ENCODE measurements around the gene ALOX12B.

ALOX12B gene

DNA sequence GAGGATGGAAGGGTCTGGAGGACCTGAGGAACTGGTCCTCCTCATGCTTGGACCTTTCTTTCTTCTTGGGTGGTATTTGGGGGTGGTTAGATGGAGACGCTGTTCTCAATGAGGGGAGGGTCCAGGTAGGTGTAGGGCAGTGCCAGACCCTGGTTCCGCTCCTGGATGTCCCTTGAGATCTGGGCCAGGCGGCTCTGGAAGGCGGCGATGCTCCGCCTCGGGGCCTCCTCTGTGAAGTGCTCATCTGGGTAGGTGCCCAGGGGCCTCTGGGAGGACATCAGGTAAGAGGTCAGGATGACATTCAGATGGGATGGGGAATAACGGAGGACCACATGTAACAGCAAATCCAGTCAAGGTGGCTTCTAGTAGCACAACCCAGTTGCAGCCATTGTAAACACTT, 9.0 kb upstream of the ALOX12B start:
- Histone ChIP-seq H3K23ac (ENCODE audit: low read length) (no peak overlapping the region), H2BK5ac (ENCODE audit: low read length) (no peak overlapping the region), H4K8ac (ENCODE audit: low read depth, low read length) (no peak overlapping the region), H2BK15ac (replicated peaks; ENCODE audit: low read depth) (no peak overlapping the region), H3K79me1 (ENCODE audit: low read length) (no peaks in the 10 kb centered on the region), H3K36me3 (ENCODE audit: control insufficient read depth, insufficient read depth, low read length) (no peaks in the 10 kb centered on the region), H2BK120ac (ENCODE audit: low read depth, low read length) (no peak overlapping the region), H2AK5ac (ENCODE audit: low read length) (no peak overlapping the region), H3K79me2 (ENCODE audit: control insufficient read depth, insufficient read depth, low read length) (no peaks in the 10 kb centered on the region), H4K5ac (ENCODE audit: low read length) (no peak overlapping the region), H3K4ac (ENCODE audit: low read depth, low read length) (no peak overlapping the region), H3K27me3 (ENCODE audit: insufficient read depth, low read length, poor library complexity) (no peaks in the 10 kb centered on the region), H3K56ac (ENCODE audit: low read length) (no peak overlapping the region), H3K9ac (ENCODE audit: low read length) (no peak overlapping the region), H3K4me2 (ENCODE audit: low read length) (no peak overlapping the region), H3K4me1 (ENCODE audit: control insufficient read depth, low read depth, low read length) (no peaks in the 10 kb centered on the region), H3K27ac (ENCODE audit: low read depth, low read length) (no peak overlapping the region), H3K18ac (ENCODE audit: low read length) (no peak overlapping the region), H3K4me3 (ENCODE audit: low read length) (no peak overlapping the region)
- no peak for DNase-seq
- WGBS (ENCODE audit: extremely low coverage, insufficient coverage, low lambda C conversion rate), result no CpG with 5 or more reads among the region's 8 CpGs

DNA sequence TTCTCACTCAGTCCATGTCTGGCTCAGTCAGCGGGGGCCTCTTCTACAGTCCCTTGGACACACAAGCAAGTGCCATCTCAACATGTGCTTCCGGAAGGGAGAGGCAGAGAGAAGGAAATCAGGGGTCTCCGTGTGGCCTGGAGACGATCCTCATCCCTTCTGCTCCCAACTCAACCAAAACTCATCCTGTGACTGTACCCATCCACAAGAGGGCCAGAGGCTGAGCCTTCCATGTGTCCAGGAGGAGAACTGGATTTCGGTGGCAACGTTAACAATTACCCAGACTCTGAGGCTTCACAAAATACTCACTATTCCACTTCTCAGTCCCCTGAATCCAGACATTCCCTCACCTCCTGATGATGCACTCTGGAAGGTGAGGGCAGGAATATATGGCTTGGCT, 7.8 kb upstream of the ALOX12B start:
- H2BK5ac ChIP-seq (ENCODE audit: low read length), result no peak overlapping the region
- H2AK5ac ChIP-seq (ENCODE audit: low read length), result no peak overlapping the region
- DNase-seq, result no peak
- H3K18ac ChIP-seq (ENCODE audit: low read length), result no peak overlapping the region
- no peak overlapping the region for H2BK120ac ChIP-seq (ENCODE audit: low read depth, low read length)
- no peak overlapping the region for H3K9ac ChIP-seq (ENCODE audit: low read length)
- H3K79me2 ChIP-seq (ENCODE audit: control insufficient read depth, insufficient read depth, low read length), result no peaks in the 10 kb centered on the region
- H4K8ac ChIP-seq (ENCODE audit: low read depth, low read length), result no peak overlapping the region
- no peaks in the 10 kb centered on the region for H3K79me1 ChIP-seq (ENCODE audit: low read length)
- no peaks in the 10 kb centered on the region for H3K36me3 ChIP-seq (ENCODE audit: control insufficient read depth, insufficient read depth, low read length)
- H3K4me1 ChIP-seq (ENCODE audit: control insufficient read depth, low read depth, low read length), result peaks cover 3% of the 10 kb centered on the region
- H3K27me3 ChIP-seq (ENCODE audit: insufficient read depth, low read length, poor library complexity), result no peaks in the 10 kb centered on the region
- no peak overlapping the region for H3K23ac ChIP-seq (ENCODE audit: low read length)
- no CpG with 5 or more reads among the region's 6 CpGs for WGBS (ENCODE audit: extremely low coverage, insufficient coverage, low lambda C conversion rate)
- H4K5ac ChIP-seq (ENCODE audit: low read length), result no peak overlapping the region
- H3K4ac ChIP-seq (ENCODE audit: low read depth, low read length), result no peak overlapping the region
- H3K4me3 ChIP-seq (ENCODE audit: low read length), result no peak overlapping the region
- H3K4me2 ChIP-seq (ENCODE audit: low read length), result no peak overlapping the region
- H2BK15ac ChIP-seq (replicated peaks; ENCODE audit: low read depth), result no peak overlapping the region
- no peak overlapping the region for H3K27ac ChIP-seq (ENCODE audit: low read depth, low read length)
- H3K56ac ChIP-seq (ENCODE audit: low read length), result no peak overlapping the region

DNA sequence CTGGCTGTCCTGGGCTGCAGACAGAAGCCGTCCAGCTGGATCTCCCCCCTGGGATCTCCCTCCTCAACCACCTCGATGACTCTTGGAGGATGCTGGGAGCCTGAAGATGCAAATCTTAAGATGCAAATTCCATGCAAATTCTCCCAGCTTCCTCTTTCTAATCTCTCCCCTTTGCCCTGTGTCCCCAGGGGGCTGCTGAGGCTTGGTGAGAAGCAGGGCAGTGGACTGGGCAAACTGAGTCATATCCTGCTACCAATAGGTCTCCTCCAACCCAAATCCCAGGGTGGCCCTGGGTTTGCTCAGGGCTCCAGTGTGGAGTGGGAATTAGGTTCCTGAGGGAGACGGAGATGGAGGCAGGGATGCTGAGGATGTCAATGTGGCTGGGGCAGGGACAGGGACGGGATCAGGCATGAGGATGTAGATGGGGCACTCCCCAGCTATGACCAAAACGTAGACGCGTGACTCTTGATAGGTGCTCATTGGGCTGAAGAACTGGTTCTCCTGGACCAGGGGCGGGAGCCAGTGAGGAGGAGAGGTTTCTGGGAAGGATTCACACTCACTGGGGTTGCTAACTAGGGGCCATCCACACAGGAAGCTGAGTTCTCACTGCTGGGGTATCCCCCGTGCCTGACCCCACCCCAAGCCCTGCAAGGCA, 3.6 kb upstream of the ALOX12B start:
- no CpG with 5 or more reads among the region's 9 CpGs for WGBS (ENCODE audit: extremely low coverage, insufficient coverage, low lambda C conversion rate)

GRCh38 chr17:8089728-8090127, 2.2 kb upstream of the ALOX12B start:
- Histone ChIP-seq H3K4me2 (ENCODE audit: low read length) (no peak overlapping the region), H3K9ac (ENCODE audit: low read length) (no peak overlapping the region), H3K56ac (ENCODE audit: low read length) (no peak overlapping the region), H3K4me3 (ENCODE audit: low read length) (no peak overlapping the region), H2BK5ac (ENCODE audit: low read length) (no peak overlapping the region), H4K8ac (ENCODE audit: low read depth, low read length) (no peak overlapping the region), H3K23ac (ENCODE audit: low read length) (no peak overlapping the region), H3K27ac (ENCODE audit: low read depth, low read length) (no peak overlapping the region), H3K27me3 (ENCODE audit: insufficient read depth, low read length, poor library complexity) (no peaks in the 10 kb centered on the region), H3K4me1 (ENCODE audit: control insufficient read depth, low read depth, low read length) (peaks cover 3% of the 10 kb centered on the region), H2AK5ac (ENCODE audit: low read length) (no peak overlapping the region), H3K79me1 (ENCODE audit: low read length) (no peaks in the 10 kb centered on the region), H3K18ac (ENCODE audit: low read length) (no peak overlapping the region), H3K36me3 (ENCODE audit: control insufficient read depth, insufficient read depth, low read length) (no peaks in the 10 kb centered on the region), H3K4ac (ENCODE audit: low read depth, low read length) (no peak overlapping the region), H3K79me2 (ENCODE audit: control insufficient read depth, insufficient read depth, low read length) (no peaks in the 10 kb centered on the region), H2BK120ac (ENCODE audit: low read depth, low read length) (no peak overlapping the region), H4K5ac (ENCODE audit: low read length) (no peak overlapping the region), H2BK15ac (replicated peaks; ENCODE audit: low read depth) (no peak overlapping the region)
- no CpG with 5 or more reads among the region's 6 CpGs for WGBS (ENCODE audit: extremely low coverage, insufficient coverage, low lambda C conversion rate)
- DNase-seq, result no peak

More for the DNA sequence above, 3.6 kb upstream of the ALOX12B start:
- H3K4me1 ChIP-seq (ENCODE audit: control insufficient read depth, low read depth, low read length), result peaks cover 3% of the 10 kb centered on the region
- H4K8ac ChIP-seq (ENCODE audit: low read depth, low read length), result no peak overlapping the region
- no peak overlapping the region for H3K4ac ChIP-seq (ENCODE audit: low read depth, low read length)
- H3K27ac ChIP-seq (ENCODE audit: low read depth, low read length), result no peak overlapping the region
- no peak overlapping the region for H3K18ac ChIP-seq (ENCODE audit: low read length)
- H3K23ac ChIP-seq (ENCODE audit: low read length), result no peak overlapping the region
- no peak overlapping the region for H2BK15ac ChIP-seq (replicated peaks; ENCODE audit: low read depth)
- H3K27me3 ChIP-seq (ENCODE audit: insufficient read depth, low read length, poor library complexity), result no peaks in the 10 kb centered on the region
- H3K4me3 ChIP-seq (ENCODE audit: low read length), result no peak overlapping the region
- H3K9ac ChIP-seq (ENCODE audit: low read length), result no peak overlapping the region
- H2AK5ac ChIP-seq (ENCODE audit: low read length), result no peak overlapping the region
- H3K79me2 ChIP-seq (ENCODE audit: control insufficient read depth, insufficient read depth, low read length), result no peaks in the 10 kb centered on the region
- H3K4me2 ChIP-seq (ENCODE audit: low read length), result no peak overlapping the region
- H2BK5ac ChIP-seq (ENCODE audit: low read length), result no peak overlapping the region
- H2BK120ac ChIP-seq (ENCODE audit: low read depth, low read length), result no peak overlapping the region
- H4K5ac ChIP-seq (ENCODE audit: low read length), result no peak overlapping the region
- H3K36me3 ChIP-seq (ENCODE audit: control insufficient read depth, insufficient read depth, low read length), result no peaks in the 10 kb centered on the region
- no peaks in the 10 kb centered on the region for H3K79me1 ChIP-seq (ENCODE audit: low read length)
- no peak for DNase-seq
- no peak overlapping the region for H3K56ac ChIP-seq (ENCODE audit: low read length)

DNA sequence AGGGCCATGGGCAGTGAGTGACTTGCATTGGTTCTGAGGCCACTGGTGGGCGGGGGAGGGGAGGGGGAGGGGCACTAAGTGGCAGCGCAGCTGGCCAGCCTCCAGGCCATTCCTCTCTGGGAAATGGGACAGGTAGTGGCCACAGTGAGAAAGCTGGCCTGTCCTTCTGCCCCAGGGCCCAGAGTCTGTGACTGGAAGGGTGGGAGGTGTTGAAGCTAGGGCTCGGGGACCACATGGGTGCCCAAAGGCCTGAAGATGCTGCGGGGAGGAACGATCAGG, 375 bp upstream of the ALOX12B start:
- H3K56ac ChIP-seq (ENCODE audit: low read length), result no peak overlapping the region
- no peak overlapping the region for H3K4ac ChIP-seq (ENCODE audit: low read depth, low read length)
- no peak overlapping the region for H2BK120ac ChIP-seq (ENCODE audit: low read depth, low read length)
- H2AK5ac ChIP-seq (ENCODE audit: low read length), result no peak overlapping the region
- no peaks in the 10 kb centered on the region for H3K79me1 ChIP-seq (ENCODE audit: low read length)
- H3K27ac ChIP-seq (ENCODE audit: low read depth, low read length), result no peak overlapping the region
- no peak overlapping the region for H3K4me2 ChIP-seq (ENCODE audit: low read length)
- no CpG with 5 or more reads among the region's 5 CpGs for WGBS (ENCODE audit: extremely low coverage, insufficient coverage, low lambda C conversion rate)
- H3K9ac ChIP-seq (ENCODE audit: low read length), result no peak overlapping the region
- no peaks in the 10 kb centered on the region for H3K36me3 ChIP-seq (ENCODE audit: control insufficient read depth, insufficient read depth, low read length)
- no peak overlapping the region for H2BK5ac ChIP-seq (ENCODE audit: low read length)
- H3K4me3 ChIP-seq (ENCODE audit: low read length), result no peak overlapping the region
- no peaks in the 10 kb centered on the region for H3K79me2 ChIP-seq (ENCODE audit: control insufficient read depth, insufficient read depth, low read length)
- no peak overlapping the region for H4K8ac ChIP-seq (ENCODE audit: low read depth, low read length)
- no peak for DNase-seq
- H2BK15ac ChIP-seq (replicated peaks; ENCODE audit: low read depth), result no peak overlapping the region
- H3K27me3 ChIP-seq (ENCODE audit: insufficient read depth, low read length, poor library complexity), result no peaks in the 10 kb centered on the region
- no peak overlapping the region for H3K18ac ChIP-seq (ENCODE audit: low read length)
- no peak overlapping the region for H4K5ac ChIP-seq (ENCODE audit: low read length)
- peaks cover 3% of the 10 kb centered on the region for H3K4me1 ChIP-seq (ENCODE audit: control insufficient read depth, low read depth, low read length)
- no peak overlapping the region for H3K23ac ChIP-seq (ENCODE audit: low read length)

DNA sequence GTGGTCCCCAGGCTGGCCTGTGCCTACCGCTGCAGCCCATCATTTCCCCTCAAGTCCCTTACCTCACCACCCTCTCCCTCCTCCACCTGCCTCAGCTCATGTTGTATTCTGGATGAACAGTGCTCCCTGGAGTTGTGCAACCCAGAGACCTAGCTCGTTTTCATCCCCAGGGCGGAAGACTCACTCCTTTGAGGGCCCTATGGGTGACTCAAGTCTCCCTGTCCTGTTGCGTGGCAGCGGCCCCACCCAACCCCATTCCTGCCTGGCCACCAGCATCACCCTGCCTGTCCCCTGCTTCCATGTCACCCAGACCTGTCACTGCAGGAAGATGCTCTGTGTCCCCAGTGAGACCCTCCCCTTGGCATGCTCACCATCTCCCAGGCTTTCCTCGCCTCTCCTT, 3.3 kb downstream of the ALOX12B start:
- no peak overlapping the region for H4K5ac ChIP-seq (ENCODE audit: low read length)
- no peak overlapping the region for H3K4me2 ChIP-seq (ENCODE audit: low read length)
- no peak overlapping the region for H3K23ac ChIP-seq (ENCODE audit: low read length)
- no CpG with 5 or more reads among the region's 6 CpGs for WGBS (ENCODE audit: extremely low coverage, insufficient coverage, low lambda C conversion rate)
- no peak overlapping the region for H2BK5ac ChIP-seq (ENCODE audit: low read length)
- H3K79me2 ChIP-seq (ENCODE audit: control insufficient read depth, insufficient read depth, low read length), result no peaks in the 10 kb centered on the region
- H3K27ac ChIP-seq (ENCODE audit: low read depth, low read length), result no peak overlapping the region
- H3K4me3 ChIP-seq (ENCODE audit: low read length), result no peak overlapping the region
- no peaks in the 10 kb centered on the region for H3K79me1 ChIP-seq (ENCODE audit: low read length)
- H3K9ac ChIP-seq (ENCODE audit: low read length), result no peak overlapping the region
- no peak for DNase-seq
- no peak overlapping the region for H4K8ac ChIP-seq (ENCODE audit: low read depth, low read length)
- H3K56ac ChIP-seq (ENCODE audit: low read length), result no peak overlapping the region
- H2BK120ac ChIP-seq (ENCODE audit: low read depth, low read length), result no peak overlapping the region
- no peaks in the 10 kb centered on the region for H3K36me3 ChIP-seq (ENCODE audit: control insufficient read depth, insufficient read depth, low read length)
- no peak overlapping the region for H3K4ac ChIP-seq (ENCODE audit: low read depth, low read length)
- H2BK15ac ChIP-seq (replicated peaks; ENCODE audit: low read depth), result no peak overlapping the region
- no peak overlapping the region for H3K18ac ChIP-seq (ENCODE audit: low read length)
- peaks cover 8% of the 10 kb centered on the region for H3K27me3 ChIP-seq (ENCODE audit: insufficient read depth, low read length, poor library complexity)
- no peaks in the 10 kb centered on the region for H3K4me1 ChIP-seq (ENCODE audit: control insufficient read depth, low read depth, low read length)
- H2AK5ac ChIP-seq (ENCODE audit: low read length), result no peak overlapping the region

All from mesendoderm (in vitro differentiated cells).